Left lobe of liver (tissue), 2 donors: ENCODE results near the gene SPECC1L. TPM values are rescaled to one million over a fixed set of nuclear protein-coding genes. Genes with fewer than 3 reads are reported as not detected.
"Not testable (repeated sequence)": the region's sequence is repeated elsewhere in the genome, so short reads cannot be mapped to it uniquely, and the experiment has no call there.

Experiments
- ATAC-seq: fragments of 200-7000 bp; cut with Tn5 transposase; one replicate; pipeline ENCODE4 v1.9.1; 2020; ENCODE audit warnings: mild to moderate bottlenecking, moderate library complexity
- DNase-seq: peaks from one replicate; pipeline ENCODE4 v3.0.0-alpha.2; 2020; ENCODE audit warnings: low spot score
- total RNA-seq: library from RNA; stranded (reverse); gene quantifications from one replicate; pipeline ENCODE4 v1.2.1, GENCODE V29; 2021
- donor health status: DM: no; HTN: no; CAD: no; lungs with moderate emphysema.
- donor health status: DM: no; HTN: yes; CAD: no.

SPECC1L gene
- total RNA-seq, 1 donor from 2014 or later: 25.2 TPM

GRCh38 chr22:24280363-24280762 lies 9.7 kb downstream of the SPECC1L start:
- DNase-seq, ATAC-seq: not testable (repeated sequence)

GRCh38 chr22:24282401-24282800 lies 11.8 kb downstream of the SPECC1L start:
- no peak for ATAC-seq
- no peak for DNase-seq

GRCh38 chr22:24284747-24285203 lies 14.1 kb downstream of the SPECC1L start:
- ATAC-seq: no peak

GRCh38 chr22:24285245-24285644 lies 14.6 kb downstream of the SPECC1L start:
- no peak for ATAC-seq
- no peak for DNase-seq

More at GRCh38 chr22:24284747-24285203, 14.1 kb downstream of the SPECC1L start:
- DNase-seq: no peak

GRCh38 chr22:24287212-24287611 lies 16.6 kb downstream of the SPECC1L start:
- DNase-seq: not testable (repeated sequence)
- peak; percentile 63 for ATAC-seq

GRCh38 chr22:24287801-24288200 lies 17.2 kb downstream of the SPECC1L start:
- DNase-seq, ATAC-seq: not testable (repeated sequence)

- DNase-seq: no peak
- peak; percentile 46 for ATAC-seq
Measured at GRCh38 chr22:24289114-24289513, 18.5 kb downstream of the SPECC1L start.

- ATAC-seq (peak; percentile 7), DNase-seq (no peak)
Measured at GRCh38 chr22:24289741-24290163, 19.1 kb downstream of the SPECC1L start.

GRCh38 chr22:24290459-24290858 lies 19.8 kb downstream of the SPECC1L start:
- ATAC-seq: no peak
- no peak for DNase-seq

GRCh38 chr22:24291515-24292201 lies 21.0 kb downstream of the SPECC1L start:
- ATAC-seq: peak; percentile 18
- DNase-seq: no peak

- ATAC-seq: peak; percentile 47
- DNase-seq: not testable (repeated sequence)
Measured at GRCh38 chr22:24292202-24292830, 21.7 kb downstream of the SPECC1L start.

- DNase-seq: not testable (repeated sequence)
- ATAC-seq: peak; percentile 82
Measured at GRCh38 chr22:24294913-24295312, 24.3 kb downstream of the SPECC1L start.

GRCh38 chr22:24298497-24299155 lies 28.0 kb downstream of the SPECC1L start:
- ATAC-seq, DNase-seq: not testable (repeated sequence)

- DNase-seq, ATAC-seq: not testable (repeated sequence)
Measured at GRCh38 chr22:24300522-24300921, 29.9 kb downstream of the SPECC1L start.

GRCh38 chr22:24302591-24302990 lies 32.0 kb downstream of the SPECC1L start:
- DNase-seq (no peak), ATAC-seq (peak; percentile 65)

GRCh38 chr22:24303007-24303406 lies 32.4 kb downstream of the SPECC1L start:
- DNase-seq: no peak
- peak; percentile 21 for ATAC-seq

- no peak for DNase-seq
- ATAC-seq: peak; percentile 14
Measured at GRCh38 chr22:24304062-24304675, 33.5 kb downstream of the SPECC1L start.

- no peak for DNase-seq
- no peak for ATAC-seq
Measured at GRCh38 chr22:24305260-24305692, 34.6 kb downstream of the SPECC1L start.

- DNase-seq (no peak), ATAC-seq (no peak)
Measured at GRCh38 chr22:24310969-24311368, 40.3 kb downstream of the SPECC1L start.

GRCh38 chr22:24315367-24315966 lies 44.8 kb downstream of the SPECC1L start:
- no peak for ATAC-seq

GRCh38 chr22:24316264-24316663 lies 45.6 kb downstream of the SPECC1L start:
- not testable (repeated sequence) for ATAC-seq, DNase-seq

More at GRCh38 chr22:24315367-24315966, 44.8 kb downstream of the SPECC1L start:
- no peak for DNase-seq
